ENCODE data around the gene ZNF581.
A peak's percentile ranks its signal among the peaks of the same experiment; 100 is the strongest.

ZNF581 gene

GRCh38 chr19:55676383-55676782 lies 32.9 kb downstream of the ZNF581 start:
- H3K4me3 ChIP-seq (ENCODE audit: low read depth, low read length): peak overlapping the region; percentile 96
- TF ChIP-seq CTCF (IDR thresholded peaks at IDR 0.05; ENCODE audit: insufficient read depth, low read depth, low read length, missing control alignments): no peak
- DNase-seq (ENCODE audit: low read depth): no peak

DNA sequence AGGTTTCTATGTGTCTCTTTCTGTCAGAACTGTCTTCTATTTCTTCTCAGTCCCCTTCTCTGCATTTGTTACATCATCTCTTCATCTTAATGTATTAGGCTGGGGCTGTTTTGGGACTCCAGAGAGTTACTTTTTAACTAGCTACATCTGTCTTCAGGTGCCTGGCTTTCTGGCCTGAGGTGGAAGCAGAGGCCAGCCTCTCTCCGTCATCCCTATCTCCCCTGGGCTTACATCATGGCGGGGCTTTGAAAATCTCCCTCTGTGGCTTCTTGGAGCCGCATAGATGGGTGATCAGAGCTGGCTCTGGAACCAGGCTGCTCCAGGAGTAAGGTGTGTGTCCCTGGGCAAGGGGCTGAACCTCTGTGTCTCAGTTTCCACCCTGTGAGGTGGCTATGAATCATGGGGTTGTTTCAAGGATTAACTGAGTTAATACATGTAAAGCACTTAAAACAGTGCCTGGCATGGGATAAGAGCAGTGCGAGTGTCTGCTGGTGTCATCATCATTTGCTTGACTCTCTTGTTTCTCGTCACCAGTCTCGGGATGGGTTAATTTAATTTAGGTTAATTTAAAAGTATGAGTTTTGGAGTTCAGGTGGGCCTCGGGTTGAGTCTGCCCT lies 33.5 kb downstream of the ZNF581 start:
- TF ChIP-seq CTCF (IDR thresholded peaks at IDR 0.05; ENCODE audit: insufficient read depth, low read depth, low read length, missing control alignments): no peak
- peak overlapping the region; percentile 96 for H3K4me3 ChIP-seq (ENCODE audit: low read depth, low read length)
- no peak for DNase-seq (ENCODE audit: low read depth)

DNA sequence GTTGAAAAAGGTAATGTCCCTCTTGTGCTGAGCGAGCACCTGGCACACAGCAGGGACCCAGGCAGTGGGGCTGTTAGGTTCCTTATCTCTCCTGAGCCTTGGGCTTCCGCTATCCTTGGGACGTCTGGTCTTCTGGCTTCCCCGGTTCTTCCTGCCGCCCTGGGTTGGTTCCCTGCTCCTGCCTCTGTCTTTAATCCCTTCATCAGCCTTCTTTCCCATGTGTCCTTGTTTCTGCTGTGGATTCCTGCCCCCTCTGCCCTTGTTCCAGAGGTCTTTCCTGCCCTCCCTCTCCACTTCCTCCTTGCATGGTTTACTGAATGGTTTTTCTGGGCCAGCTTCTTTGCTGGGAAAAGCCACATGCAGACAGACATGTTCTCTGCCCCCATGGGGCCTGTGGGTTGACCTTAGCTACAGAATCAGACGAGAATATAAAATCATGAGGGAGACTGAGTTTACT lies 34.2 kb downstream of the ZNF581 start:
- no peak for TF ChIP-seq CTCF (IDR thresholded peaks at IDR 0.05; ENCODE audit: insufficient read depth, low read depth, low read length, missing control alignments)
- peak; percentile 32 for DNase-seq (ENCODE audit: low read depth)
- H3K4me3 ChIP-seq (ENCODE audit: low read depth, low read length): peak overlapping the region; percentile 96

DNA sequence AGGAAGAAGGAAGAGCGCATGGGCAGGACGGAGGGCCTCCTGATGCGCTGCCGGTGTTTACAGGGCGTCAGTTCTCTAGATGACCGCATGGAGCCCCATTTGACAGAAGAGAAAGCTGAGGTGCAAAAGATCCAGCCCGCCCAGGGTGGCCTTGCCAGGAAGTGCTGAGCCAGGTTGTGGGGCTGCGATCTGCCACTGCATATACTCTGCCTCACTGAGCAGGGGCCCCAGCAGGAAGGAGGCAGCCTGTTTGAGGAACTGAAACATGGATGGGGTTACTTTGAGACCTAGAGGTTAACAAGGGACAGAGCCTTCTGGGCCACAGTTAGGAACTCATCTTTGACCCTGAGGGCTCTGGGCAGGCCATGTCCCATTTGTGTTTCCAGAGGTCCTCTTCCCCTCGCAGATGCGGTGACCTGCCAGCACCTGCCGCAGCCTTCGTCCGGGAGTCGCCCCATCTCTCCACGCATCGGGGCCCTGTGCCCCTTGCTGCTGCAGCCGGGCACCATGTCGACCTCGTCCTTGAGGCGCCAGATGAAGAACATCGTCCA lies 34.7 kb downstream of the ZNF581 start:
- DNase-seq (ENCODE audit: low read depth): peak; percentile 97
- peak overlapping the region; percentile 96 for H3K4me3 ChIP-seq (ENCODE audit: low read depth, low read length)

DNA sequence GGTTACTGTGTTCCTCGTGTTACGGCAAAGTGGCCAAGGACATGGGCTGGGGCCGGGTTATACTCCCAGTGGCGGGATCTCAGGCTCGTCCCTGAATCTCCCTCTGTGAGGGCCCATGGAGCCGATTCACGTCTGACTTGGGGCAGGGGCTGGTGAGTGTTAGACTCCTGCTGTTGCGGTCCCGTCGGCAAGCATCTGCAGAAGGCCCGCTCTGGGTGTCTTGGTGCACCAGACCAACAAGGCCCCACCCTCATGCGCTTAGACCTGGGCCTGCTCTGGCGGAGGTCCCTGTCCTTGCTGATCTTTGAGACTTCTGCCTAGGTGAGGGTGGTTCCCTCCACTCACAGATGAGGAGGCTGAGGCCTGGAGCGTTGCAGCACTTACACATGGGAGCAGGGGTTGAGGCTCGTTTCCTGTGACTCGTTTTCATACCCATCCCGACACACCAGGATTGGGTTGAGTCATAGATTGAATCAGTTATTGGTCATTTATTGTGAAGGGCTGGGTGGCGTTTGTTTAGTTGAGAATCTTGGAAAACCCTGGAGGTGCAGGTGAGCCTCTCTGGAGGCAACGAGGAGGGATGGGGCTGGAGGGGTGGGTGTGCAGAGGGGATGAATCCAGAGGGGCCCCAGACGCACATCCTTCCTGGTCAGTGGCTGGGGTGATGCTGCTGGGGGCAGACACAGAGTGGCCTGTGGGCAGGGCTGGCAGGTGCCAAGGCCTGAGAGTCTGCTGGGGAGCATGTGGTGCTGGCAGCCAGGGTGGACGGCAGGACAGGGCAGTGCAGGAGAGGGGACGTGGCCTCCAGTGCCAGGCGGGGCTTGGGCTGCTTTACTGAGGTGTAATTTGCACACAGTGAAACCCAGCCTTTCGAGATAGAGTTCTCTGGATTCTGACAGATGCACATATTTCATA lies 36.2 kb downstream of the ZNF581 start:
- H3K4me3 ChIP-seq (ENCODE audit: low read depth, low read length): no peak overlapping the region
- TF ChIP-seq CTCF (IDR thresholded peaks at IDR 0.05; ENCODE audit: insufficient read depth, low read depth, low read length, missing control alignments): no peak
- no peak for DNase-seq (ENCODE audit: low read depth)

More for the DNA sequence above, 34.7 kb downstream of the ZNF581 start:
- peak; percentile 39 for TF ChIP-seq CTCF (IDR thresholded peaks at IDR 0.05; ENCODE audit: insufficient read depth, low read depth, low read length, missing control alignments)

DNA sequence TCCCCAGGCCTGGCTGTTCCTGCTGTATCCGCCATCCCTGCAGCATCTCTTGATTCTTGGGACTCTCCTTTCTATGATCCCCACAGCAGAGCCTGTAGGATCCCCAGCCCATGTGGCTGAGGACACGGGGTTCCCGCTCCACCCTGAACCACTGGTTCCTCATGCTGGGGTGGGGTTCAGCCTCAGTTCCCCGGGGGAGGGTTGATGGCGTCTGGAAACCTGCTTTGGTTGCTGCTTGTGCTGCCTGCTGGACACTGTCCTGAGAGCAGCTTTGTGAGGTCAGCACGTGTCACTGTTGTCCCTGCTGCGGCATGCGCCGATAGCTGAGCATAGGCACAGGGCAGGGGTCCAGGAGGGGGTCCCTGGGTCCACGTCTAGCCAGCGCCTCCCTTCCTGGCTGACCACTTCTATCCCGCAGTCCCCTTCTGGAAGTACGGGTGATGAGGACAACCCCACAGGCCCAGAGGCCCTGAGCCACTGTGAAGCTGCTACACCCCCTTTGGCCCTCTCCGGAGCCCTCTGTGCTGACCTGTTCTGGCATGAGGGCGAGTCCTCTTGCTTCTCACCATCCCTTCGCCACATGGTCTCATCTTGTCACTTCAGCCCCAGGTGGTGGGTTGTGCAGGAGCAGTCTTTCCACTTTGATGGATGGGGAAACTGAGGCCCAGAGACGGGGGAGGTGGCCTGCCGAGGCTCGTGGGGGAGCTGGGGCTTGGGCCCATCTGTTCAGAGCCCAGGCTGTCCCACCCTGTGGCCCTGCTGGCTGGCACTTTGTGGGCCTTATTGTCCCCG lies 37.1 kb downstream of the ZNF581 start:
- no peak for DNase-seq (ENCODE audit: low read depth)
- no peak for TF ChIP-seq CTCF (IDR thresholded peaks at IDR 0.05; ENCODE audit: insufficient read depth, low read depth, low read length, missing control alignments)
- no peak overlapping the region for H3K4me3 ChIP-seq (ENCODE audit: low read depth, low read length)

Data from GM12865 (cell line).